NCI-H1092 (cell line): Measurements from ENCODE around the gene CHL1.

Experiments
- DNase-seq: peaks from one replicate; lab custom pipeline; 2025; lab: John Stamatoyannopoulos, UW

The CHL1 gene

DNA sequence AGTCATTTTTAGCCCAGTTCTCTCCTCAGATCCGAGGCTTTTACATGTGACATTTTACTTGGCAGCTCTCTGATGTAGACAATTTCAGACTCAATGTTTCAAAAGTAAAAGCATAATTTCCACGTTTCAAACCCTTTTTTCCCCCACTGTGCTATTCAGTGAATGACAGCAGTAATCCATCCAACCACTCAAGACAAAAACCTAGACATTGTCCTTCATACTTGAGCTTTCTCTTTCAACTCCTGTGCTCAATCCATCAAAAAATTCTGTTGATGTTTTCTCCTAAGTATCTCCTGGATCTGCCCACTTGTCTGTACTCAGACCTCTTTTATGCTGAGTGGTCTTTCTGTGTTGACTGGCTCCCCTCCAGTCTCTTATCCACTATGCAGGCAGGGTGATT, 214.7 kb downstream of the CHL1 start:
- DNase-seq, result no peak

DNA sequence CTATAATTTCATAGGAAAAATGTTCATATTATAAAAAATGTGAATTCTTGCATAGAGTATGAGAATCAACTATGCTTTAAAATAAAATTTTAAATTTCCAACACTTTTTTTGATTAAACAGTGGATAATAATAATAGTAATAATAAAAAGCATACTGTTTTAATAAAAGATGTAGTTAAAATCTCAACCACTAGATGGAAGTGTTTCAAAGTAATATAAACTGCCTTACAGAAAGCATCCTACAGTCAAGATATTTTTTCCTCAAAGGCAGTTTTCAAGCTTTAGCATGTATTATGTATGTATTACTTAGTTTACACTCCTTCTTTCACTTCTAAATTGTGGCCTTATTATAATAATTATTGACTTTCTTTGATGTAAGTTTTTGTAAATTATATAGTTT, 217.5 kb downstream of the CHL1 start:
- DNase-seq, result no peak

GRCh38 chr3:418239-418929, 221.8 kb downstream of the CHL1 start:
- DNase-seq, result no peak

DNA sequence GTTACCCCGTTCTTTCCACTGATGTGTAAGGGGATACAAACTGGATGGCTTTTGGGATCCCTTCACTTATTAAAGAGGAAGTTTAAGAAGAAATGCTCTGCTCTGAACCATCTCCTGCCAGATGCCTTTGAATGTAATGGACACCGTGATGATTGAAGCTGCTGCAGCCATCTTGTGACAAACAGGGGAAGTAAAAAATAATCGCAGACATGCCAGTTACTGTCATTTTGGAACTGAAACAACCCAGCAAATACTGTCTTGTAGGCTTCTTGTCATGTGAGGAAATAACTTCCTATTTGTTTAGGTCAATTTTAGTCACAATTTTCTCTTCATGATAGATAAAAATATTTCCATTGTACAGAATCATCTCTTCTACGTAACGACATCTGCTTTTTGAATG, 224.0 kb downstream of the CHL1 start:
- no peak for DNase-seq

DNA sequence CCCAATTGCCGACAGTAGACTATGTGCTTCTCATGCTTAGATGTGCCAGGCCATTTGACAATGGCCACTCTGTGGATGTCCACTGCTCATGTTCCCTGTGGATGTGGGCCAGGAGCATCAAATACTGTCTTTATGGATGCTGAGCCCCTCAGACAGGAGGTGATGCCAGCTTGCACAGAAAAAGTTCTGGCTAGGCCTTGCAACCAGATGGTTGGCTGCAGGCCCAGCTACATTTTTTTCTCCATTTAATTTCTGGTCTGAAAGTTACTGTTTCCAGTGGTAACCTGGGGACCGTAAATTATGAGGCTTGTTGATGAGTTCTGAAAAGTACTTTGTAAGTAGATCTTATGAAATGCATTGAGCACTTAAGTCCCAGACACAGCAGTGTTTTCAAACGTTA, 228.5 kb downstream of the CHL1 start:
- no peak for DNase-seq

- DNase-seq, result no peak
Measured at GRCh38 chr3:426072-426471, 229.5 kb downstream of the CHL1 start.

DNA sequence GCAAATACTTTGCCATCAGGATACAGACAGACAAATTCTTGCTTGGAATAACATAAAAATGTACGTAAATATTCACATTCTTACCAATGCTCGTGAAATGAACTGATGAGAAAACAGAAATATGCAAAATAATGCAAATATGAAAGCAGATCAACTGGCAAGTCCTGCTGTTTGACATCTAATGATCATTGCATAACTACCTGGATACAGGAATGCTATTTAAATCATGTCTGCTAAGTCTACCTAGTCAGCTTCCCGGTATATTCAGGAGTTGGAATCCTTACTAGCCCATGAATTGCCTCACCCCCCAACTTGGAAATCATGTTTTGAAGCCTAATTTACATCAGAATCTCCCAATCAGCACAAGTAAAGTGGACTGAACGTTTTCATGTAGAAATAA, 230.6 kb downstream of the CHL1 start:
- no peak for DNase-seq

DNA sequence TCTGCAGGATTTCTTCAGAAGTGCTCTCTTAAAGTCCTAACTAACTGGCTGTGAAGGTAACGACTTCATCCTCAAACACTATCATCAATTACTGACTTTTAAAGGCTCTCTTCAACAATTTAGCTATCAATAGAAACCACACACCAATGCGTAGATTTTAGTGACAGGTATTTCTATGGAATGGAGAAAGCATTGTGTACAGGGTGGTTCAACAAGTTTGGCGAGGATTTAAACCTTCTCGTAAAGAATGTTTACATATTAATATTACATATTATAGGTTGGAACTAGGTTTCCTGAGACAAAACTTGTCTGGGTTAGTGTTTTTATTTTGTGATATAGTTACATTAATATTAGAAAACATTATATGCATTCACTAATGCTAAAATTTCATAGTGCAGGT, 233.6 kb downstream of the CHL1 start:
- no peak for DNase-seq

DNA sequence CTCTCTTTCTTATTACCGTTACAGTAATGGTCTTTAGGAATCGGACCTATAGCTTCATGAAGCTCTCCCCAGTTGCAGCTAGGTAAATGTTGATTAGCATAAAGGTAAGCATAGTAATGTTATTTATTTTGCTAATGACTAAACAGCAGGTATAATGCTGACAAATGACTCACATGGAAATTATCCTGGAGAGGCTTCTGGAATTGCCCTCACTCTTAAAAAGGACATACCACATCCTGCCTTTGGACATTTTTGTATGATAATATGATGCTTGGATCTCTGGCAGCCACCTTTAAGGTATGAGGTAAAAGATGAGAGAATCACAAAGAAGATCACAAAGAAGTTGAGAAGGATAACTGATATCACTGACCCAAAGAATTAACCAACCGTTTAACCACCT, 238.6 kb downstream of the CHL1 start:
- no peak for DNase-seq

DNA sequence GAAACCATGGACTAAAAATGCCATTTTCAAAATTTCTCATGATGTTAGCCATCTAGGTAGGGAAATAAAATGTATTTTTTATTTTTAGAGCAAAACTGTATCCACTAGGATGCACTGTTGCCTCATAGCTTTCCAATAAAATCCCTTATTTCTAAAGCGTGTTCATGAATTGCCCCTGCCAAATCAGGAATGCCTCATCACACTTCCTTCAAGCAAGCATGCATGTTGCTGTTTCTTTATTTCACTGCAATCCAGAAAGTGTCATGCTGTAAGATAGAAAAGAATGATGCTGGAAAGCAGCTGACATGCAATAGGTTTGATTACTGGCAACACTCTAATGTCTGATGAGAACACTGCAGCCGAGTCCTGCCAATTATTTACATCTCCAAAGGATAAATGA, 239.5 kb downstream of the CHL1 start:
- no peak for DNase-seq

DNA sequence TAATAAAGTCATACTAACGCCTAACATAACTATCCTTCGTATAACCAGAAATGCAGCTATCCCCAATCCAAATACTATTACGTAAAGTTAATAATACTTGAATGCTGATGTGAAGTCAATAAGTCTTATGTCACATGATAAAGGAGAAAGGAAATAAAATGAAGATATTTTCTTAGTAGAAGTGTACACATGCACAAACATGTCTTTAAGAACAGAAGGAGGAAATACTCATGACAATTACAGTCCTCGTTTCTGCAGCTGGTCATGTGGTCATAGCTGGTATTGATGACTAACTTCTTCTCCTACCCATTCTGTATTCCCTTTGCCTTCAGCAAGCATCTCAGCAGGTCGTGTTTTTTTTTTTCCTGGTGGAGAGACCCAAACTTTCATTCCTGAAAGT, 244.3 kb downstream of the CHL1 start:
- no peak for DNase-seq

- no peak for DNase-seq
Measured at GRCh38 chr3:445960-446359, 249.4 kb downstream of the CHL1 start.

DNA sequence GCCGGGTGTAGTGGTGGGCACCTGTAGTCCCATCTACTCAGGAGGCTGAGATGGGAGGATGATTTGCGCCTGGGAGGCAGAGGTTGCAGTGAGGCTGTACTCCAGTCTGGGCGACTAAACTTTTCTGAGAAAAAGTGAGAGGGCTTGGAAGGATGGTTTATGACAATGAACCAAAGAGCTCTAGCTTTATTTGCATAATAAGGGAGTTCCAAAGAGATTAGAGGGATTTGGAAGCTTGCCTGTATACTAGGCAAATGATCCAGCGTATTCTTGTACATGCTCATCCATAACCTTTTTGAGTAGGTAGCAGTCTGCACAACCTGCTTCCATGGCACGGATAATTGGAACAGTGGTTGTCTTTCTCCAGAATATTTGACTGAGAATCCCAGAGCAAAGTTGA, 251.1 kb downstream of the CHL1 start:
- DNase-seq, result no peak

GRCh38 chr3:449711-450110, 253.1 kb downstream of the CHL1 start:
- no peak for DNase-seq

DNA sequence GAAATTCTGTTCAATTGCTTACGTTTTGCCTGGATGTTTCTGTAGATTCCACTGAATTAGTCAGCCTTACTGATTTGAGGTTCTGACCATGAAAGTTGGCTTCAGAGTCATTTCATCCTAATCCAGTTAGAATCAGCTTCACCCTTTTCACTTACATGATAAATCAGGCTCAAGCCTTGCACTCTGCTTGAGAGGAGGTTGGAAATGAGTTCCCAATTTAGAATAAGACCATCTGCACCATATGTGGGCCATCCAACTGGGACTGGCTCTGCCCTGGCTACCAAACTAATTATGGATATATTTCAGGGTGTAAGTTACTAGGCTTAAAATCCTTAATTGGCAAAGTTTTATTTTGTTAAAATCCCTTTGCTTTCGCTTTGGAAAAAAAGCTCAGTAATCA, 255.7 kb downstream of the CHL1 start:
- no peak for DNase-seq

- DNase-seq, result no peak
Measured at GRCh38 chr3:453106-453505, 256.5 kb downstream of the CHL1 start.

- DNase-seq, result no peak
Measured at GRCh38 chr3:454986-455385, 258.4 kb downstream of the CHL1 start.

DNA sequence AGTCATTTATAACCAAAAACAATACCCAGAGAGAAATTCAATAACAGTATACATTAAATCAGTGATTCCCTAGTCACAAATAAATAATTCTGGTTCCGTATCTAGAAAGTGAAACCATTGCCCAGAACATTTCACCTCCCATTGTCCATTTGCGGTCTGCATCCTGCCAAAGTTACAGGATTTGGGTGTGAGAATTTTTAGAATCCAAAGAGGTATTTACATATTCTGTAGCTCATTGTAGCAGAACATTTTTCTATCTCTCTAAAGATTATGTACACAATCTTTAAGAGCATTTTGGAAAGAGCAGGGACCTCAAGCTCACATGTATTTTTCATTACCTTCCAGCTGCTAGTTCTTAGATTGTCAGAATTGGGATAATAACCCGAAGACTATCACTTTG, 261.6 kb downstream of the CHL1 start:
- DNase-seq, result no peak

- no peak for DNase-seq
Measured at GRCh38 chr3:458653-459310, 262.2 kb downstream of the CHL1 start.
